Glutamatergic neuron (in vitro differentiated cells): ENCODE measurements around the gene ST6GALNAC3. TPM values are rescaled to one million over a fixed set of nuclear protein-coding genes. Genes with fewer than 3 reads are reported as not detected.

Experiments
- DNase-seq: peaks from one replicate; pipeline ENCODE4 v3.0.0; 2022
- H3K27ac Mint-ChIP-seq: one replicate; pipeline ENCODE4 v1.8.0; 2020; ENCODE audit warnings: mild to moderate bottlenecking, mixed read lengths, inconsistent platforms; ENCODE audit not compliant: unreplicated experiment
- H3K27me3 Mint-ChIP-seq: one replicate; pipeline ENCODE4 v1.8.0; 2020; ENCODE audit warnings: mild to moderate bottlenecking, moderate library complexity, mixed read lengths, inconsistent platforms; ENCODE audit not compliant: unreplicated experiment
- H3K36me3 Mint-ChIP-seq: one replicate; pipeline ENCODE4 v1.8.0; 2020; ENCODE audit warnings: mild to moderate bottlenecking, mixed read lengths, inconsistent platforms; ENCODE audit not compliant: unreplicated experiment
- H3K4me1 Mint-ChIP-seq: one replicate; pipeline ENCODE4 v1.8.0; 2020; ENCODE audit warnings: mild to moderate bottlenecking, low read depth, mixed read lengths, inconsistent platforms; ENCODE audit not compliant: unreplicated experiment
- H3K4me3 Mint-ChIP-seq: one replicate; pipeline ENCODE4 v1.8.0; 2020; ENCODE audit warnings: mild to moderate bottlenecking, mixed read lengths, inconsistent platforms; ENCODE audit not compliant: unreplicated experiment
- H3K9me3 Mint-ChIP-seq: one replicate; pipeline ENCODE4 v1.8.0; 2020; ENCODE audit warnings: mild to moderate bottlenecking, moderate library complexity, mixed read lengths, inconsistent platforms; ENCODE audit not compliant: unreplicated experiment
- CTCF ChIP-seq: fragments of 200-600 bp; sonication (generic); IDR thresholded peaks from one replicate; pipeline ENCODE4 v1.5.0; 2021; ENCODE audit not compliant: partially characterized antibody, unreplicated experiment
- total RNA-seq: library from RNA; stranded (reverse); fragmentation: NEBNext Ultra II Directional; extraction: Animal tissue kit (Norgen Biotek cat#: 25700); gene quantifications from one replicate; pipeline ENCODE4 v1.2.1, GENCODE V29; 2021; ENCODE audit not compliant: unreplicated experiment

Gene ST6GALNAC3
- total RNA-seq, 1 donor from 2014 or later = 6.5 TPM

- no peak for TF ChIP-seq CTCF
- H3K27ac Mint-ChIP-seq = no peak overlapping the region
- H3K9me3 Mint-ChIP-seq = no peaks in the 10 kb centered on the region
- no peak for DNase-seq
- peaks cover 9% of the 10 kb centered on the region for H3K4me1 Mint-ChIP-seq
- H3K27me3 Mint-ChIP-seq = no peaks in the 10 kb centered on the region
- H3K36me3 Mint-ChIP-seq = no peaks in the 10 kb centered on the region
- no peak overlapping the region for H3K4me3 Mint-ChIP-seq
Observed at GRCh38 chr1:76679534-76680152, 605.1 kb downstream of the ST6GALNAC3 start.

GRCh38 chr1:76680651-76681050 lies 606.1 kb downstream of the ST6GALNAC3 start:
- H3K4me3 Mint-ChIP-seq = no peak overlapping the region
- no peaks in the 10 kb centered on the region for H3K27me3 Mint-ChIP-seq
- H3K36me3 Mint-ChIP-seq = no peaks in the 10 kb centered on the region
- no peak for TF ChIP-seq CTCF
- H3K4me1 Mint-ChIP-seq = peaks cover 9% of the 10 kb centered on the region
- DNase-seq = no peak
- H3K27ac Mint-ChIP-seq = no peak overlapping the region
- no peaks in the 10 kb centered on the region for H3K9me3 Mint-ChIP-seq

GRCh38 chr1:76682138-76682537 lies 607.6 kb downstream of the ST6GALNAC3 start:
- H3K27ac Mint-ChIP-seq = no peak overlapping the region
- H3K27me3 Mint-ChIP-seq = no peaks in the 10 kb centered on the region
- no peaks in the 10 kb centered on the region for H3K9me3 Mint-ChIP-seq
- peaks cover 9% of the 10 kb centered on the region for H3K4me1 Mint-ChIP-seq
- no peaks in the 10 kb centered on the region for H3K36me3 Mint-ChIP-seq
- DNase-seq = no peak
- no peak for TF ChIP-seq CTCF
- no peak overlapping the region for H3K4me3 Mint-ChIP-seq

Other genes starting within 250 kb of the ST6GALNAC3 start
- gene ASB17, start 142.3 kb upstream of the ST6GALNAC3 start, total RNA-seq = not detected